Measurements from ENCODE around the gene PRSS38.

DNA sequence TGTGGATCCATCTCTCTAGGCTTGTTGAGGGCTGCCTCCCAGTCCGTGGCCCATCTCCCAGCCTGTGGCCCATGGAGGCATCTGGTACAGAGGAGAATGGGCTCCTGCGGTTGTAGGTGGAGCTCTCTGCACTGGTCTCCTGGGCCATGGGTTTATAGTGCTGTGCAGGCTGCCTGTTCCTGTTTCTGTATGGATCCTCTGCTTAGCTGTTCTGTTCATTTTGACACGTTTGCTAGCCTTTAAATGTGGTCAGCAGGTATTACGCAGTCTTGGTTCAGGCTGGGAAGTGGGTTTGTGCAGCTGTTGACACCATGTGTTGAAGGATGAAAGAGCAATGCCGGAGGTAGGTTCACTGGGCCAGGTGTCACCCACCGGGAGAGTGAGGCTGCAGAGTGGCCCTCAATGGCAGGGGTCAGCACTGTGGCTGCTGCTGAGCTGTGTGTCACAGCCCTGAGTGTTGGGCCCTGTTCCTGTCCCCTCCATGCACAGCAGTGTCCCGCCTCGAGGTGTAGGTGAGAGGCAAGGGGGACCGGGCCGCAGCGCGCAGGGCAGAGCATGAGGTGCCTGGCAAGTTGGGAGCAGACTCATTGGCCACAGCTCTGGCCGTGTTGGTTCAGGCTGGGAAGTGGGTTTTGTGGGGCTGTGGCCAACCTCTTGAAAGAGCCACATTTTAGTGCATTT, 41.3 kb upstream of the PRSS38 start:
- TF ChIP-seq CTCF (IDR thresholded peaks at IDR 0.05): no peak
- TF ChIP-seq POLR2A (IDR thresholded peaks at IDR 0.05): no peak

Measured in esophagus squamous epithelium (tissue), 4 donors.